HG02885 (cell line): ENCODE results near the gene CADPS.
"Not testable (repeated sequence)": the region's sequence is repeated elsewhere in the genome, so short reads cannot be mapped to it uniquely, and the experiment has no call there.

Experiments
- ATAC-seq: cut with Tn5 transposase; IDR thresholded peaks from one replicate; pipeline ENCODE4 v1.9.1; 2021; ENCODE audit warnings: mild to moderate bottlenecking; ENCODE audit not compliant: unreplicated experiment, poor library complexity

Gene CADPS

GRCh38 chr3:62604751-62605351, 270.4 kb downstream of the CADPS start:
- no peak for ATAC-seq

DNA sequence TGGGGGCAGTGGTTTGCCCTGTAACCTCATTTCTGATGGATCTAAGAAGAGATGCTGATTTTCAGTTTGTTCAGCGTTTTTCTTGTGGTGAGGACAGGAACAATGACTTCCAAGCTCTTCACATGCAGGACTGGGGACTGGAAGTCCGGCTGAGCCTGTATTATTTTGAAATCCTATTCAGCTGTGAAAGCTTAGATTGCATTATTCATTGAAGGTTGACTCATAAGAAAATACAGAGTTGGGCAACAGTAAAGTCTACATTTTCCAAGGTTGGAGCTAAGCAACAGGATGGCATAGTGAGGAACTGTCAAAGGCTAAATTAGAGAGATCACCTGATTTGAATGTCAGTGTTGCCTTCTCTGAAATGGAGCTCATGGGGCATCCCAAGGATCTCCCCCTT, 270.9 kb downstream of the CADPS start:
- ATAC-seq: no peak

DNA sequence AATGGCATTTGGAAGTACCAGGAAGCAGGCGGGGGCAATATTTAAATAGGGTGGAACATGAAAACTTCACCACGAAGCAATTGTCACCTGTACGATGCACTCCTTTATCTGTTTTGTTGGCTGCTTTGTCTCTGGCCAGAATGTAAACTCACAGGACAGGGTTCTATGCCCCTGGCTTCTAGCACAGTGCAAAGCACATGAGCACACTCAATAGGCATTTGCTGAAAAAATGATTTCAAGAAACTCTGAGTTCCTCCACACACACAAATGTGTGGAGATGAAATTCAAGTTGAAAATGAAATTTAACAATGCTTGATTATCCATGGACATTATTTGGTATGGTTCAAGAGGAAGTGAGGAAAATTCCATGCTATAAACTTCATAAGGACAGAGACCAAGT, 272.2 kb downstream of the CADPS start:
- no peak for ATAC-seq

DNA sequence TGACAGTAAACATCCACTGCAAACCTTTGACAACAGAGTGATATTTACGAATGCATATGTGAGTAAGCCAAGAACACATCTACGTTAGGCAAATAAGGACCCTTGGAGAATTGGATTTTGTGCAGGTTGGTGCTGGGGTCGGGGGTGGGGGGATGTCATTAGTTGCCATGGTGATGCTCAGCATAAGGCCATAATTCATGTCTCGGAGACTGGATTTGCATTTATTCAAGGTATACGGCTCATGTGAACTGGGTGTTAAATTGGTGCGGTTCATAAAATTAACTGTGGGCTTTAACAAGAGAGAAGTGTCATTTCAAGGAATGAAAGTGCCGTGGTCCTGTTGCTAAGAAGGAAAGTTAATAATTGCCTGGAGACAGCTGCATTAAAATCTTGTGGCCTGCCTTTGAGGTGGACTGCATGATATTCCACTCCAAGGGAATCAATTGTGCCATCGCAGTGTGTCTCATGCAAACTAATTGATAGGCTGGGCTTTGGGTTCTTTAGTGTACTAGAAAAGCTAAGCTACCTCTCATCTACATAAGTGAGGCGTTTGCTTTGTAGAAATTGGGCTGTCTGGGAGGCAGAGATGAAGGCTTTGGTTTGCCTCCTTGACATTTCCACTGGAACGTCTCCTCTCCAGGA, 273.0 kb downstream of the CADPS start:
- ATAC-seq: no peak

- no peak for ATAC-seq
These were observed 273.8 kb downstream of the CADPS start for GRCh38 chr3:62601238-62602070.

- no peak for ATAC-seq
These were observed 275.2 kb downstream of the CADPS start for GRCh38 chr3:62600033-62600432.

DNA sequence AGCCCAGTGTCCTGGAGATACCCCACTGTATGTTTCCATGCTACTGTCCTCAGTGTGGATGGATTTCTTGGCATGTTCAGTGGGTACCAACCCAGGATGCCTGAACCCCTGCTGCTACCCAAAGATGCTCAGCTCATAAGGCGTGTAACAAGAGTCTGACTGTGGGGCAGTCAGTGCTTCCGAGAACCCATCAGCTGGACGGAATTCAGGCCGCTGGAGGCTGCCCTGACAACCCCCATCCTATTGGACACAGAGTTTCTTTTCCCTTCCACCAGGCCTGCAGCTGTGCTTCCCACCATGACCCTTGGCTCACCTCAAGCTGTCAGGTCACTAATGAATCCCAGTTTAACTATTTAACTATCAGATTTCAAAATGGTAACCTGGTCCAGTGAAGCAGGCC, 277.7 kb downstream of the CADPS start:
- ATAC-seq: no peak

DNA sequence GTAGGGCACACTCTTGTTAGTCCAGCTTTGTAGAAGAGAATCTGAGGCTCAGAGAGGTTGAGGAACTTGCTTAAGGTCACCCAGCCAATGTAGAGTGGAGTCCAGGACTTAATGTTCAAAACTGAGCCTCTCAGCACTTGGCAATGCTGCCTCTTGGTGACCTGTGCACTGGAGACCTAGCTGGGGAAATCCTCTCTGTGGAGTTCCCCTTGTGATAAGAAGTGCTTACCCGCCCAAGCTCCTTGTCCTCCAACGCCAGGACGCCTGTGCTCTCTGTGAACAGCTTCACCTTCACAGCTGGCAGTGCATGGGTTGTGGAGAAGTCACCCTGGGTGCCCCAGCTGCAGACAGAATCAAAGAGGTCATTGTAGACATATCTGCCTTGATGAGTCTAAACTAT, 282.8 kb downstream of the CADPS start:
- ATAC-seq: no peak

GRCh38 chr3:62589078-62589477, 286.1 kb downstream of the CADPS start:
- ATAC-seq: no peak

GRCh38 chr3:62587579-62588031, 287.6 kb downstream of the CADPS start:
- no peak for ATAC-seq

- ATAC-seq: no peak
These were observed 288.0 kb downstream of the CADPS start for GRCh38 chr3:62587169-62587568.

DNA sequence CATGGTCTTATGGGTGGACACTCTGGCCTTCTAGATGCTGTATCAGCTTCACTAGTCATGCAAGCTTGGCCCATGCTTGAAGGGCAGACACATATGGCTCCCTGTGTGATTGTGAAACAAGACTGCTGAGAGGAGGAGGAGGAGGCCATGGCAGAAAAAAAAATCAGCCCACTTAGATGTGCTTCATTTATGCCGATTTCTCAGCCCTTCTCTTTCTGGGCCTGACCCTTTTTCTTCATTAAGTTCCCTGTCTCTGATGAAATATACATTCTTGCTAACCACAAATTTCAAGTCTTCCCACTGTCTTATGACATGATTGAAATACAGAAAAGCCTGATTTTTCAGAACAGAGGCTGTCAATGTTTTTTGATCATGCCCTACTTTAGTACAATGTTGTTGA, 288.9 kb downstream of the CADPS start:
- no peak for ATAC-seq

GRCh38 chr3:62585861-62586260, 289.4 kb downstream of the CADPS start:
- ATAC-seq: no peak

DNA sequence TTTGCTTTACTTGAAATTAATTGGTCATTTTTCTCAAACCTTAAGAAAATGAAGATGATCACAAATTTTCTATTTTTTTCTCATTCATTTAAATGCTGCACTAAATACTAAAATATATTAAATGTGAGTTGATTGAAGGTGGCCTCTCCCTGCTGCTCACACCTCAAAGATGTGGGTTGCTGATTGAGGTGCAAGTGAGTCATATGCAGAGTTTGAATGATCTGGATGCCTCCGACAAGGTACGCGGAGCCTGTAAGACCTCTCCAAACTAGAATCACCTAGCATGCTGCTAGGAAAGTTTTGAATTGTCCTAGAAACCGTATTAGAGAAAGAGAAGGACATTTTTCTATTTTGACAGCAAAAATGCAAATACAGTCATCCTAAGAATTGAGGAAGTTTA, 290.6 kb downstream of the CADPS start:
- no peak for ATAC-seq

DNA sequence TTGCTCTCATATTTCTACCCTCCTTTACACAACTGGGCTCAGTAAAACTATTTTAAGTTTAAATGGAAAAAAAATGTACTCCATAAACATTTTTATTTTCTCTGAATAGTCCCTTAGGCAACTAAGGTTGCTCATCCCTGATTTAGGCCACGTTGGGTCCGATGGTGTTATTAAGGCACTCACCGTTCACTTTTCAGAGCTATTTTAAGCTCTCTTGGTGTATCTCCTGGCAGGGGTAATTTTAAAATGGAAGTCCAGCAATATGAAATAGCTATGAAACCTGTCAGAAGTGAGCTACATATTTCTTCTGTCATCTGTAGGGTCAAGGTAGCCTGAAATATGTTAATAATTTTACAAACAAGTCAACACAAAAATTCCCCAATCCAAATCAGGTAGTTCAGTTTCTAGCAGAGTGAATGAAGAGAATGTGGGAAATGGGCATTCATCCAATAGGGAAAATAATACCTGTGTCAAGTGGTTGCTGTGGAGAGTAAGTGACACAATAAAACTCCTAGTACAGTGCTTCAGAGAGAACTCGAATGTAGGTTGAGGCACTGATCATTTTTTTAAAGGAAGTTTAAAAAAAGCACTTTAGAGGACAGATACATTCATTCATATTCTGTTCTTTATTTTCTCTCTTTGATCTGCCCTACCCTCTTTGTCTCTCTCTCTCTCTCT, 292.6 kb downstream of the CADPS start:
- ATAC-seq: no peak

GRCh38 chr3:62580485-62580884, 294.7 kb downstream of the CADPS start:
- ATAC-seq: not testable (repeated sequence)

DNA sequence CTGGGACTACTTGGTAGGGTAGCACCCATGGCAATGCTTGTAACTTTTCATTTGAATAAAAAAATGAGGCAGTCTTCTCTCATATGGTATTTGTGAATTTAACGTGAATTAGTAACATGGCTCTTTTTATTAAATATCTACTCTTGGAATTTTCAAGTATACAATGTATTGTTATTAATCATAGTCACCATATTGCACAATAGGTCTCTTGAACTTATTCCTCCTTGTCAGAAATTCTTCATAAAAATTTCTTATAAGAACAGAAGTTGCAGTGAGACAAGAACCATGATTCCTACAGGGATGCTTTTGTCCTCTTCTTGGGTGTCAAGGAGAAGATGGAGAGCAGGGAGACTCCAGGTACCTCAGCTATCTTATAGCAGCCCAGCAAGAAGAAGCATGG, 298.1 kb downstream of the CADPS start:
- ATAC-seq: no peak

DNA sequence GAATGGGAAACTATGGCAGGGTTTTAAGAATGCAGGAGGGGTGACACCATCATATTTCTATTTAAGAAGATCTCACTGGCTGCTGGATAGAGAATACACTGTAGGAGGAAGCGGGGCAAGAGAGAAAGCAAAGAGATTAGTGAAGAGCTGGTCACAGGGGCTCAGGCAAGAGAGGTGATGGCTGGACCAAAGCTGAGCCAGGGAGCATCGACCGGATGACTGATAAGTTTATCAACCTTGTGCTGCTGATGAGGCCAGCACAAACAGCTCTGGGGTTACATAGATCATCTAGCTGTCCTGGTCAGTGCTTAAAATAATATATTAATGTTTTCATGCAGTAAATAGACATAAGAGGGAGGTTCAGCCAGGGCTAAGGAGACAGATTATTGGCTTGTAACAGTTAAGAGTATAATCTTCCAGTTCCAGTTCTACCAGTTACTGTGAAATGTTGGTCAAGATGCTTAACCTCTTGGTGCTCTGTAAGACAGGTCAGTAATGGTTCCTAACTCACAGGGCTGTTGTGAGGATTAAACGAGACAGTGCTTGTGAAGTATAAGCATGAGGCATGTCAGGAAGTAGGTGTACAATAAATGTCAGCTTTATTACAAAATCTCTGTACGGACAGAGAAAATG, 300.8 kb downstream of the CADPS start:
- ATAC-seq: no peak

DNA sequence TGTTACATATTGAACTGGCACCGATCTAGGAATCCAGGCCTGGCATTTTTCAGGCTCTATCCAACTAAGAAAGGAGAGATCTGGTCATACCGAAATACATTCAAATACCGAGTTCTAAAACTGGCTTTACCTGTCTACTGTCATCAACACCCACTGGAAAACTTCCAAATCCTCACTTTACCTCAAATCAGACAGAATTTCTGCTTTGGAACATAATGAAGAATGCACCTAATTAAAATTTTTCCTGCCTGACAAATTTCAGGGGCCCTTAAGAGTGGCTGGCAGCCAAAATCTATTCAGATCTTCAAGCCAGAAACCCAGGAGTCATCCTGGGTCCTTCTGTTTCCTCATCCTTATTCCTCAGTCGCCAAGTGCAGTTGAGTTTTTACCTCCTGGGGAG, 303.3 kb downstream of the CADPS start:
- no peak for ATAC-seq

- no peak for ATAC-seq
These were observed 304.3 kb downstream of the CADPS start for GRCh38 chr3:62570888-62571287.
